GM23338 (cell line): ENCODE data around the gene PPA1. TPM values are rescaled to one million over a fixed set of nuclear protein-coding genes. Genes with fewer than 3 reads are reported as not detected.

Experiments
- ATAC-seq: fragments of 200-7000 bp; cut with Tn5 transposase; 3 replicates; pipeline ENCODE4 v1.9.1; 2020
- DNase-seq: peaks from one replicate; pipeline ENCODE4 v3.0.0-alpha.2; 2015; ENCODE audit warnings: low spot score
- H2AFZ ChIP-seq: fragments of 200-600 bp; sonication (generic); 2 replicates; pipeline ENCODE4 v1.8.0; 2016; ENCODE audit warnings: antibody characterized with exemption, mild to moderate bottlenecking, moderate library complexity
- H3F3A ChIP-seq: fragments of 200-600 bp; sonication (generic); replicated peaks from 2 replicates; pipeline ENCODE4 v1.8.0; 2017; ENCODE audit warnings: antibody characterized with exemption, mixed run types, low read depth
- H3K27ac ChIP-seq: fragments of 200-600 bp; sonication (generic); 2 replicates; pipeline ENCODE4 v1.6.1; 2016; ENCODE audit warnings: low read depth
- H3K27me3 ChIP-seq: fragments of 200-600 bp; sonication (generic); 2 replicates; pipeline ENCODE4 v1.8.0; 2016; ENCODE audit warnings: mild to moderate bottlenecking, mixed run types, moderate library complexity; ENCODE audit not compliant: insufficient read depth
- H3K36me3 ChIP-seq: fragments of 200-600 bp; sonication (generic); 2 replicates; pipeline ENCODE4 v1.8.0; 2016; ENCODE audit warnings: mild to moderate bottlenecking; ENCODE audit not compliant: insufficient read depth
- H3K4me1 ChIP-seq: fragments of 200-600 bp; sonication (generic); 2 replicates; pipeline ENCODE4 v1.8.0; 2016; ENCODE audit warnings: mild to moderate bottlenecking, moderate library complexity; ENCODE audit not compliant: insufficient read depth
- H3K4me2 ChIP-seq: fragments of 200-600 bp; sonication (generic); 2 replicates; pipeline ENCODE4 v1.7.1; 2017; ENCODE audit warnings: mixed run types
- H3K4me3 ChIP-seq: fragments of 200-600 bp; sonication (generic); 2 replicates; pipeline ENCODE4 v1.6.1; 2016; ENCODE audit warnings: mixed run types
- H3K79me2 ChIP-seq: fragments of 200-600 bp; sonication (generic); replicated peaks from 2 replicates; pipeline ENCODE4 v1.8.0; 2017; ENCODE audit warnings: mild to moderate bottlenecking; ENCODE audit not compliant: insufficient read depth
- H3K9me2 ChIP-seq: fragments of 200-600 bp; sonication (generic); 2 replicates; pipeline ENCODE4 v1.8.0; 2017; ENCODE audit not compliant: insufficient read depth
- H4K20me1 ChIP-seq: fragments of 200-600 bp; sonication (generic); replicated peaks from 2 replicates; pipeline ENCODE4 v1.8.0; 2017; ENCODE audit warnings: mild to moderate bottlenecking; ENCODE audit not compliant: insufficient read depth
- H3K27ac Mint-ChIP-seq: 2 replicates; pipeline ENCODE4 v1.8.0; 2020; ENCODE audit warnings: inconsistent platforms, mild to moderate bottlenecking, moderate library complexity, mixed read lengths
- H3K27me3 Mint-ChIP-seq: 3 replicates; pipeline ENCODE4 v1.8.0; 2022; ENCODE audit warnings: low read depth, mild to moderate bottlenecking, moderate library complexity, mixed read lengths, inconsistent platforms; ENCODE audit not compliant: insufficient read depth, poor library complexity
- H3K36me3 Mint-ChIP-seq: 3 replicates; pipeline ENCODE4 v1.8.0; 2021; ENCODE audit warnings: low read depth, mild to moderate bottlenecking, inconsistent platforms, moderate library complexity, mixed read lengths
- H3K4me1 Mint-ChIP-seq: 3 replicates; pipeline ENCODE4 v1.8.0; 2020; ENCODE audit warnings: mild to moderate bottlenecking, inconsistent platforms, mixed read lengths
- H3K4me3 Mint-ChIP-seq: 3 replicates; pipeline ENCODE4 v1.8.0; 2021; ENCODE audit warnings: moderate library complexity, mild to moderate bottlenecking, inconsistent platforms, mixed read lengths
- H3K9me3 Mint-ChIP-seq: 3 replicates; pipeline ENCODE4 v1.8.0; 2020; ENCODE audit warnings: moderate library complexity, mild to moderate bottlenecking, inconsistent platforms, mixed read lengths
- JUNB ChIP-seq: IDR thresholded peaks from one replicate; pipeline ENCODE4 v1.6.1; 2016; ENCODE audit warnings: antibody characterized with exemption; ENCODE audit not compliant: unreplicated experiment
- STAT1 ChIP-seq: IDR thresholded peaks from one replicate; pipeline ENCODE4 v1.6.1; 2016; ENCODE audit warnings: antibody characterized with exemption; ENCODE audit not compliant: unreplicated experiment
- polyA plus RNA-seq: library from polyadenylated mRNA; unstranded; fragments of >200 nt; fragmentation: Nextera tagmentation; extraction: Ambion mirVana; gene quantifications from 2 replicates; pipeline ENCODE4 v1.2.1, GENCODE V29; 2016
- total RNA-seq: library from RNA; depleted of rRNA; stranded (reverse); fragments of >200 nt; shearing (Covaris generic); gene quantifications from 2 replicates; pipeline ENCODE4 v1.2.3, GENCODE V29; 2014
- TF ChIP-seq, protein P1 (sequence below): fragments of 250-450 bp; sonication (Bioruptor Pico); IDR thresholded peaks from 2 replicates; pipeline ENCODE4 v1.5.0; 2020; ENCODE audit warnings: mild to moderate bottlenecking, moderate library complexity
- TF ChIP-seq, protein P2 (sequence below): IDR thresholded peaks from one replicate; pipeline ENCODE4 v1.6.1; 2018; ENCODE audit warnings: antibody characterized with exemption; ENCODE audit not compliant: unreplicated experiment

Gene PPA1
- total and polyA plus RNA-seq, 2 experiments from 2014 or later: 135 to 228 TPM

DNA sequence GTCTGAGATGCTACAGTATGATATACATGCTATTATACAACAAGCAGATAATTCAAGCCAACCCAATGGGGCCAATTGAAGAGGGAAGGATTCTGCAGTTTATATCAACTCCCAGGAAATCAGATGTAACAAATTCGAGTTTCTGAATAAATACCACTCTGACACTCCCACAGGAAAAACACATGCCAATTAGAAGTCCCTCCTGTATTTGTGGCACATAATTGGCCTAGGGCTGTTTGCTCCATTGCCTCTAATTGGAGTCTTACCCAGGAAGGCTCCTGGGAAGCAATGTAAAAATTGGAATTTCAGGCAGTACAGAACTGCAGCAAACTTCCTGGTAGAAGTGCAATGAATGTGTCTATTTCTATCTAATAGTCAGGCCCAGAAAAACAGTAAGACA, 4.7 kb downstream of the PPA1 start (continued):
- TF ChIP-seq, protein P1, sequence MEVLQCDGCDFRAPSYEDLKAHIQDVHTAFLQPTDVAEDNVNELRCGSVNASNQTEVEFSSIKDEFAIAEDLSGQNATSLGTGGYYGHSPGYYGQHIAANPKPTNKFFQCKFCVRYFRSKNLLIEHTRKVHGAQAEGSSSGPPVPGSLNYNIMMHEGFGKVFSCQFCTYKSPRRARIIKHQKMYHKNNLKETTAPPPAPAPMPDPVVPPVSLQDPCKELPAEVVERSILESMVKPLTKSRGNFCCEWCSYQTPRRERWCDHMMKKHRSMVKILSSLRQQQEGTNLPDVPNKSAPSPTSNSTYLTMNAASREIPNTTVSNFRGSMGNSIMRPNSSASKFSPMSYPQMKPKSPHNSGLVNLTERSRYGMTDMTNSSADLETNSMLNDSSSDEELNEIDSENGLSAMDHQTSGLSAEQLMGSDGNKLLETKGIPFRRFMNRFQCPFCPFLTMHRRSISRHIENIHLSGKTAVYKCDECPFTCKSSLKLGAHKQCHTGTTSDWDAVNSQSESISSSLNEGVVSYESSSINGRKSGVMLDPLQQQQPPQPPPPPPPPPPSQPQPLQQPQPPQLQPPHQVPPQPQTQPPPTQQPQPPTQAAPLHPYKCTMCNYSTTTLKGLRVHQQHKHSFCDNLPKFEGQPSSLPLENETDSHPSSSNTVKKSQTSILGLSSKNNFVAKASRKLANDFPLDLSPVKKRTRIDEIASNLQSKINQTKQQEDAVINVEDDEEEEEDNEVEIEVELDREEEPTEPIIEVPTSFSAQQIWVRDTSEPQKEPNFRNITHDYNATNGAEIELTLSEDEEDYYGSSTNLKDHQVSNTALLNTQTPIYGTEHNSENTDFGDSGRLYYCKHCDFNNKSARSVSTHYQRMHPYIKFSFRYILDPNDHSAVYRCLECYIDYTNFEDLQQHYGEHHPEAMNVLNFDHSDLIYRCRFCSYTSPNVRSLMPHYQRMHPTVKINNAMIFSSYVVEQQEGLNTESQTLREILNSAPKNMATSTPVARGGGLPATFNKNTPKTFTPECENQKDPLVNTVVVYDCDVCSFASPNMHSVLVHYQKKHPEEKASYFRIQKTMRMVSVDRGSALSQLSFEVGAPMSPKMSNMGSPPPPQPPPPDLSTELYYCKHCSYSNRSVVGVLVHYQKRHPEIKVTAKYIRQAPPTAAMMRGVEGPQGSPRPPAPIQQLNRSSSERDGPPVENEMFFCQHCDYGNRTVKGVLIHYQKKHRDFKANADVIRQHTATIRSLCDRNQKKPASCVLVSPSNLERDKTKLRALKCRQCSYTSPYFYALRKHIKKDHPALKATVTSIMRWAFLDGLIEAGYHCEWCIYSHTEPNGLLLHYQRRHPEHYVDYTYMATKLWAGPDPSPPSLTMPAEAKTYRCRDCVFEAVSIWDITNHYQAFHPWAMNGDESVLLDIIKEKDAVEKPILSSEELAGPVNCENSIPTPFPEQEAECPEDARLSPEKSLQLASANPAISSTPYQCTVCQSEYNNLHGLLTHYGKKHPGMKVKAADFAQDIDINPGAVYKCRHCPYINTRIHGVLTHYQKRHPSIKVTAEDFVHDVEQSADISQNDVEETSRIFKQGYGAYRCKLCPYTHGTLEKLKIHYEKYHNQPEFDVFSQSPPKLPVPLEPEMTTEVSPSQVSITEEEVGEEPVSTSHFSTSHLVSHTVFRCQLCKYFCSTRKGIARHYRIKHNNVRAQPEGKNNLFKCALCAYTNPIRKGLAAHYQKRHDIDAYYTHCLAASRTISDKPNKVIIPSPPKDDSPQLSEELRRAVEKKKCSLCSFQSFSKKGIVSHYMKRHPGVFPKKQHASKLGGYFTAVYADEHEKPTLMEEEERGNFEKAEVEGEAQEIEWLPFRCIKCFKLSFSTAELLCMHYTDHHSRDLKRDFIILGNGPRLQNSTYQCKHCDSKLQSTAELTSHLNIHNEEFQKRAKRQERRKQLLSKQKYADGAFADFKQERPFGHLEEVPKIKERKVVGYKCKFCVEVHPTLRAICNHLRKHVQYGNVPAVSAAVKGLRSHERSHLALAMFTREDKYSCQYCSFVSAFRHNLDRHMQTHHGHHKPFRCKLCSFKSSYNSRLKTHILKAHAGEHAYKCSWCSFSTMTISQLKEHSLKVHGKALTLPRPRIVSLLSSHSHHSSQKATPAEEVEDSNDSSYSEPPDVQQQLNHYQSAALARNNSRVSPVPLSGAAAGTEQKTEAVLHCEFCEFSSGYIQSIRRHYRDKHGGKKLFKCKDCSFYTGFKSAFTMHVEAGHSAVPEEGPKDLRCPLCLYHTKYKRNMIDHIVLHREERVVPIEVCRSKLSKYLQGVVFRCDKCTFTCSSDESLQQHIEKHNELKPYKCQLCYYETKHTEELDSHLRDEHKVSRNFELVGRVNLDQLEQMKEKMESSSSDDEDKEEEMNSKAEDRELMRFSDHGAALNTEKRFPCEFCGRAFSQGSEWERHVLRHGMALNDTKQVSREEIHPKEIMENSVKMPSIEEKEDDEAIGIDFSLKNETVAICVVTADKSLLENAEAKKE (CRISPR knock-in tag): no peak

DNA sequence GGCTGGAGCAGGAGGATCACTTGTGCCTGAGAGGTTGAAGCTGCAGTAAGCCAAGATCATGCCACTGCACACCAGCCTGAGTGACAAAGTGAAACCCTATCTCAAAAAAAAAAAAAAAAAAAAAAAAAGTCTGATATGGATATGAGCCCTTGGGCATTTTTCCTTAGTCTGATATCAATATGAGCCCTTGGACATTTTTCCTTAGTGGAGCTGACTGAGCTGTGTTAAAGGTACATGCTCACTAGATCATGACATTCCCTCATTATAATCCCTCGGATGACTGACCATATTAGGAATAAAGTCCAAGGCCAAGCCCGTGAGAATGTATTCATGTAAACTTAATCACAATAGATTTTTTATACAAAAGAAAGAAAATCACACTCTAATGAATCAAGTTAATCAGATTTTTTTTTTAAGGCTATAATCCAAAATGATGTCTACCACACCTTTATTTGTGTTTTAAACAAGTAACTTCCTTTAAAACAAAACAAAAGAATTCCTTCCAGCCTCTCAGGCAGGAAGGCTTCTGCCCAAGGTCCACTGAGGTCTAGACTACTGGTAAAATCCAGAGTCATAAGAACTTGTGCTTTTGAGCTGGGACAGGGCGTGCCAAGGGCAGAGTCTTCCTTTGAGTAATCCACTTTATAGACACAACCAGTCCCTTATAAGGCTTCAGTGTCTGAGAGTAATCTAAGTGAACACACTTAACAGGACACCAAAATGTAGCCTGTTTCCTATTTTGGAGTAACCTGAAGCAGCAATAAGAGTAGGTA, 5.5 kb downstream of the PPA1 start:
- H3K27me3 Mint-ChIP-seq: no peaks in the 10 kb centered on the region
- Histone ChIP-seq H3K4me2 (no peak overlapping the region), H4K20me1 (peaks cover 21% of the 10 kb centered on the region)
- TF ChIP-seq, protein P2, sequence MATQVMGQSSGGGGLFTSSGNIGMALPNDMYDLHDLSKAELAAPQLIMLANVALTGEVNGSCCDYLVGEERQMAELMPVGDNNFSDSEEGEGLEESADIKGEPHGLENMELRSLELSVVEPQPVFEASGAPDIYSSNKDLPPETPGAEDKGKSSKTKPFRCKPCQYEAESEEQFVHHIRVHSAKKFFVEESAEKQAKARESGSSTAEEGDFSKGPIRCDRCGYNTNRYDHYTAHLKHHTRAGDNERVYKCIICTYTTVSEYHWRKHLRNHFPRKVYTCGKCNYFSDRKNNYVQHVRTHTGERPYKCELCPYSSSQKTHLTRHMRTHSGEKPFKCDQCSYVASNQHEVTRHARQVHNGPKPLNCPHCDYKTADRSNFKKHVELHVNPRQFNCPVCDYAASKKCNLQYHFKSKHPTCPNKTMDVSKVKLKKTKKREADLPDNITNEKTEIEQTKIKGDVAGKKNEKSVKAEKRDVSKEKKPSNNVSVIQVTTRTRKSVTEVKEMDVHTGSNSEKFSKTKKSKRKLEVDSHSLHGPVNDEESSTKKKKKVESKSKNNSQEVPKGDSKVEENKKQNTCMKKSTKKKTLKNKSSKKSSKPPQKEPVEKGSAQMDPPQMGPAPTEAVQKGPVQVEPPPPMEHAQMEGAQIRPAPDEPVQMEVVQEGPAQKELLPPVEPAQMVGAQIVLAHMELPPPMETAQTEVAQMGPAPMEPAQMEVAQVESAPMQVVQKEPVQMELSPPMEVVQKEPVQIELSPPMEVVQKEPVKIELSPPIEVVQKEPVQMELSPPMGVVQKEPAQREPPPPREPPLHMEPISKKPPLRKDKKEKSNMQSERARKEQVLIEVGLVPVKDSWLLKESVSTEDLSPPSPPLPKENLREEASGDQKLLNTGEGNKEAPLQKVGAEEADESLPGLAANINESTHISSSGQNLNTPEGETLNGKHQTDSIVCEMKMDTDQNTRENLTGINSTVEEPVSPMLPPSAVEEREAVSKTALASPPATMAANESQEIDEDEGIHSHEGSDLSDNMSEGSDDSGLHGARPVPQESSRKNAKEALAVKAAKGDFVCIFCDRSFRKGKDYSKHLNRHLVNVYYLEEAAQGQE: no peak
- no peak for TF ChIP-seq STAT1
- TF ChIP-seq JUNB: no peak
- TF ChIP-seq, protein P1 (CRISPR knock-in tag): no peak

More for the DNA sequence above, 5.5 kb downstream of the PPA1 start:
- Histone ChIP-seq H2AFZ (no peak overlapping the region), H3K27ac (no peak overlapping the region), H3K79me2 (peaks cover 58% of the 10 kb centered on the region), H3K9me2 (no peaks in the 10 kb centered on the region), H3K27me3 (peaks cover 9% of the 10 kb centered on the region), H3K36me3 (peaks cover 5% of the 10 kb centered on the region; the same call in 1 of the 2 replicates), H3K4me3 (no peak overlapping the region), H3F3A (no peaks in the 10 kb centered on the region), H3K4me1 (peaks cover 7% of the 10 kb centered on the region)
- DNase-seq (no peak), ATAC-seq (no peak)
- H3K4me1 Mint-ChIP-seq: peaks cover 6% of the 10 kb centered on the region; the same call in 2 of the 3 replicates
- no peak overlapping the region for H3K4me3 Mint-ChIP-seq
- H3K36me3 Mint-ChIP-seq: peaks cover 12% of the 10 kb centered on the region; the same call in 2 of the 3 replicates
- H3K27ac Mint-ChIP-seq: no peak overlapping the region
- no peaks in the 10 kb centered on the region for H3K9me3 Mint-ChIP-seq
